CD4-positive, alpha-beta T cell treated with Interleukin-12 subunit alpha and Interleukin-12 subunit beta, for 1 hour (primary cell): ENCODE measurements around the gene YIPF1.
"Not testable (repeated sequence)": the region's sequence is repeated elsewhere in the genome, so short reads cannot be mapped to it uniquely, and the experiment has no call there.

ENCODE experiments used
- DNase-seq: peaks from one replicate; pipeline ENCODE4 v3.0.0-alpha.2; 2020

The YIPF1 gene

DNA sequence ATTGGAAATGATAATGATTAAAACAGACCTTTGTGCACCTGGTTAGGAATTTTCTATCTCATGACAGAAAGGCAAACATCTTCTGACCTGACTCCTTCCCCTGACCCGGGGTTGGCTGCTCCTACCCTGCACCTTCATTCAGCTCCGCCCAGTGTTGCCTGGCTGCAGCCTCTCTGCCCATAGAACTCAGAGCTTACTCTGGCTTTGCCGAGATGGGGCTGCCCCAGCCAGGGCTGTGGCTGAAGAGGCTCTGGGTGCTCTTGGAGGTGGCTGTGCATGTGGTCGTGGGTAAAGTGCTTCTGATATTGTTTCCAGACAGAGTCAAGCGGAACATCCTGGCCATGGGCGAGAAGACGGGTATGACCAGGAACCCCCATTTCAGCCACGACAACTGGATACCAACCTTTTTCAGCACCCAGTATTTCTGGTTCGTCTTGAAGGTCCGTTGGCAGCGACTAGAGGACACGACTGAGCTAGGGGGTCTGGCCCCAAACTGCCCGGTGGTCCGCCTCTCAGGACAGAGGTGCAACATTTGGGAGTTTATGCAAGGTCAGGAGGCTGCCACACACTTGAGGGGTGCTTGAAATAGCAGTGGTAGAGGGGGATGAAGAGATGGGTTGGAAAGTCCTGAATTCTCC is 4.5 kb upstream of the YIPF1 start, which contains the start of gene DIO1:
Gene DIO1, plus strand, starts transcription at position 189 of the 638 bp plus-strand sequence. Its CDS starts 24 bp downstream, at position 213.
- no peak for DNase-seq

DNA sequence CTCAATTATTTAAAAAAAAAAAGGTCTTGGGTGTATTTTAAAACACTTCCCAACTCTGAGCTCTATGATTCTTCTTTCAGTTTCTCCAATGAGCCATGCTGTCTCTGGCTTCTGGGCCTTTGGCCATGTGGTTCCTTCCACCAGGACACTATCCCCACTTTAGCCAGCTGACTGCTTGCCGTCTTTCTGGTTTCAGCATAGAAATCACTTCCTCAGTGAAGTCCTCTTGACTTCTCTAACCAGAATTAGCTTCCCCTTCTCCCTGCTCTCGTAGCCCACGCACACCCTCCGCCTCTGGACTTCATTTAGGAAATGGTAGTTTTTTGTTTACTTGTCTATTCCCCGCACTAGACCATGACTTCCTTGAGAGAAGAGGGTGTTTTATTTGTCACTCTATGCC is 3.3 kb upstream of the YIPF1 start:
- DNase-seq = no peak

DNA sequence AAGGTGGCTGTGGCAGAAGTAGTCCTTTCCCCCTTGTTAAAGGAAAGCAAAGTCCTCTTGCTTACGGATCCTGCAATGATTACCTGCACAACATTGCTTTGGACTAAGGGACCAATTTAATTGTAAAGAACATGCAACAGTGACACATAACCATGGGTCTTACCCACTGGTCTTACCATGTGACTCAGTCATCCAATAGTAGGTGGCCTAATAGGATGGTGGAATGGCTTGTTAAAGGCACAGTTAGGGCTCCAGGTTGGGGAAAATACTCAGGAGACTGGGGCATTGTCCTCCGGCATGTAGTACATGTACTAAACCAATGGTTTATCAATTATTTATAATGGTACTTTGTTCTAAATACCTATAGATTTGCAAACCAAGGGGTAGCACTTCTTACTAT is 2.1 kb upstream of the YIPF1 start:
- DNase-seq = no peak

DNA sequence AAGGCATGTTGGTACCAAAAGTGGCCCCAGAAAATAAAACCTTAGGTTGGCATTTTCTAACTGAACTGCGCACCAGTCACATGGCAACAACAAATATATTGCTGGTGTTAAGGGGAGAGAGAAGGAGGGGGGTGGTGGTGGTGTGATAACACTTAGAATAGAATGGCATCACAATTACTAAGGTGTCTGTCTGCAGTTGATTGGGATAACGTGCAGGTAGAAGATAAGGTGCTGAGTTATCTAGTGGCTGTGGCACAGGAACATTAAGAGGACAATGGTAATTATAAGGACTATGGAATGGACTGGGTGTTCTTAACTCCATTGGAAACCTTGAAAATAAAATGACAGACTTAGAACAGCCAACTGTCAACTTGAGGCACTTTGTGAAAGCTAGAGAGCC is 1.4 kb upstream of the YIPF1 start:
- DNase-seq = no peak

DNA sequence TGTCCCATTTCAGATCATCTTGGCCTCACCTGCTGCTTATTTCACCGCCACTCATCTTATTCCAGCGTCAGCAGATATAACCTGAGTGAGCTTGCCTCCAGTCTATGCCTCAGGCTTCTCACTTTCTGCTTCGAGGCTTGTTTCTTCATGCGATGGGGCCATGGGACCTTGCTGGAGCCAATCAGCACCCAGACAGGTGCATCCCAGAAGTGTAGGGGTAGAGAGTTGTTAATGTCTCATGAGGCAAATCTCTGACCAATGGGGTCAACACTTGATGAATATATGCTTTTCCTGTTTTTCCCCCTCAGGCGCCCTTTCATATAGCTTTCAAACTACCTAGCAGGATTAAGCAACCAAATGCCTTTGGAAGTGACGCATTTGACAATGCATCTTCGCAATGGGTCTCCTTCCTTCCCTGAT is 935 bp upstream of the YIPF1 start:
- no peak for DNase-seq

DNA sequence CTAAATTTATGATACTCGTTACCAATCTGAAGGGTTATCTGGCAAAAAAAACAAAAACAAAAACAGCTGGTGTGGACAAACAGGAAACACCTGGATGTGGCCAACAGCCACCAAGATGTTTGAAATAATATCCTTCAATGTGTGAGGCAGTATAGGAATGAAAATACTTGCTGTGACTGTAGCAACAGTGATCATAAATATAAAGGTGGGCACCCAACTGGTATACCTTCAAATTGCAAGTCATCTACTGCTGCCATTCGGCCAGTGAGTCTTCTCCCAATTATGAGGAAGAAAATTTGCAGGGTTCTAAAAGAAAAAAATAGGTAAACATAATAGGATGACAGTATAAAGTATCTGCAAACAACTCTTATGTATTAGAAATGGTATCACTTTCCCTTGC is 916 bp downstream of the YIPF1 start:
- DNase-seq = no peak

DNA sequence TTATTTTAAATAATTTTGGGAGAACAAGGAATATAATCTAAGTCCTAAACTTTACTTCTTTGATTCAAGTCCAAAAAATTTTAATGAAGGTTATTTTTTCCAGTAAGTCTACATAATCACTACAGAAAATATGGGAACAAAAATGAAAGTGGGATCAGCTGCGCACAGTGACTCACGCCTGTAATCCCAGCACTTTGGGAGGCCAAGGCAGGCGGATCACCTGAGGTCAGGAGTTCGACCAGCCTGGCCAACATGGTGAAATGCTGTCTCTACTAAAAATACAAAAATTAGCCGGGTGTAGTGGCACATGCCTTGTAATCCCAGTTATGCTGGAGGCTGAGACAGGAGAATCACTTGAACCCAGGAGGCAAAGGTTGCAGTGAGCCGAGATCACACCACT is 6.0 kb downstream of the YIPF1 start:
- not testable (repeated sequence) for DNase-seq

DNA sequence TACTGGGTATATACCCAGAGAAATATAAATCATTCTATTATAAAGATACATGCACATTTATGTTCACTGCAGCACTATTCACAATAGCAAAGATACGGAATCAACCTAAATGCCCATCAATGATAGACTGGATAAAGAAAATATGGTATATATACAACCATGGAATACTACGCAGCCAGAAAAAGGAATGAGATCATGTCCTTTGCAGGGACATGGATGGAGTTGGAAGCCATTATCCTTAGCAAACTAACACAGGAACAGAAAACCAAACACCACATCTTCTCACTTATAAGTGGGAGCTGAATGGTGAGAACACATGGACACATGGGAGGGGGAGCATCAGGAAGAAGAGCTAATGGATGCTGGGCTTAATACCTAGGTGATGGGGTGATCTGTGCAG is 7.7 kb downstream of the YIPF1 start:
- DNase-seq = not testable (repeated sequence)

DNA sequence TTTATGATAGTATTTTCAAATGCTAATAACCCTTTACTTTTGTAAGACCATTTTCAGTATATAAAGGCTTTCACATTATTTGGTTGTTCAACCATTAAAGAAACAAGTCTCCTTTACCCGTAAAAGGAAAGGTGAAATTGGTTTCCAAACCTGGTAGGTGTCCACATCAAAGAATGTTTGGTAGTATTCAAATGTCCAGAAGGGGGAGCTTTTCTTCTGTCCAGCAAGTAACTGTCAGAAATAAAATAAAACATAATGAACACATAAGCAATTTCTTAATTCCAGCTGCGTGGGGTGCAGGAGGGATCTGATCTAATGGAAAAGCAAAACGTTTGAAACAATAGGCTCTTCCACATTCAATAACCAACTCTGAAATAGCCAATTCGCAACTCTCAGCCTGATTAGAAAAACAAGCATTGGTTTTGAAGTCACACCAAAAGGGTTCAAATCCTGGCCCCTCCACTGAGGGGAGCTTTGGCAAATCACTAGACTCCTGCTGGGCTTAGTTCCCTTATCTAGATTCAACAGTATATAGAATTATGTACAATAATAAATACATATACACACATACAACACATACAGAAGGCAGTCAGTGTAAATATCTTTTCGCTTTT is 11.0 kb downstream of the YIPF1 start:
- DNase-seq = peak; percentile 53

DNA sequence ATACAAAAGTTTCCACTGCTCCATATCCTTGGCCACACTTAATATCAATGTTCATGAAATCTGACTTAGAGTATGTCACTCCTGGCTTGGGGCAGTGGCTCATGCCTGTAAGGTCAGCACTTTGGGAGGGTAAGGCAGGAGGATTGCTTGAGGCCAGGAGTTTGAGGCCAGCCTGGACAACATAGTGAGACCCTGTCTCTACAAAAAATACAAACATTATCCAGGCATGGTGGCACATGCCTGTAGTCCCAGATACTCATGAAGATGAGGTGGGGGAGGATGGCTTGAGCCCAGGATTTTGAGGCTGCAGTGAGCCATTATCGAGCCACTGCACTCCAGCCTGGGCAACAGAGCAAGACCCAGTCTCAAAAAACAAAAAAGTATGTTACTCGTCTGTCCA is 14.4 kb downstream of the YIPF1 start:
- not testable (repeated sequence) for DNase-seq

DNA sequence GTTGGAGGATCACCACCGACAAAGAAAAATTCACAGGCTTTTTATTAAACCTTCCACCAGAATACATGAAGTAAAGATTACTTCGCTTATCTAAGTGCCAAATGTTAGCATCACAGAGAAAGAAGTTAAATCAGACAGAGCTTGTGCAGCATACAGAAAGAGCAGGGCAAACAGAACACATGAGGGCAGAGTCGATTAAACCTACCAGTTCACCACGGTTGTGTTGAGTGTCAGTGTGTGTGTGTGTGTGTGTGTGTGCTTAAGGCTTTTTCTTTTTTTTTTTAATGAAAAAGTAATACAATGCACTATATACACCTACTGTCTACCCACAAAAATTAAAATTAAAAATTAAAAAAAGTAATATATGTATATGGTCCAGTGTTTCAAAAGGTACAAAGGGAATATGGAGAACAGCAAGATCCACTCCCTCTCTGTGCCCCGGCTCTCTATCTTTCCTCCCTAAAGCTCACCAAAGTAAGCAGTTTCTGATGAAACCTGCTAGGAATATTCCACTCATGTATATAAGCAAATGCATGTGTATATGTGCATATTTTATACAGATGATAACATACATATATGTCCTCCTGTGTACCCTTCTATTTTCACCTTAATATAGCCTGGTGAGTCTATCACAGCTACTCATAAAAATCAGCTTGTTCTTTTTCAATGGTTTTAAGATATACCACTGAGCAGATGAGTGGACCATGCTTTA is 17.7 kb downstream of the YIPF1 start:
- DNase-seq = no peak

DNA sequence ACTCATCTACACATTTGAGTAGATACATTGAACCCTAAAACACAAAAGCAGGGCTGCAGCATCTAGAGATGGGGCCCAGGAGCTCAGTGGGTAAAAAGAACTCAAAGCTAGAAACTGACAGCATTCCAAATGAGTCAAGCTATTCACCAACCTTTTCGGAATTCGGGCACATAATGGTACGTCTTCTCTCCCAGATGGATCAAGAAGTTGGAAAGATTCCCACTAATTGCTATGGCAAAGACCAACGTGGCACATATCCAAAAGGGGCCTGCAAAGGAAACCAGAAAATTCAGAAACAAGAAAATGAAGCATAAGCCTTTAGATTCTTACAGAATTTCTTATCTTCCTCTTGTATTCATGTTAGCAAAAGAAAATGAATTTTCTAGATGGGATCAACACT is 18.4 kb downstream of the YIPF1 start:
- DNase-seq = no peak

DNA sequence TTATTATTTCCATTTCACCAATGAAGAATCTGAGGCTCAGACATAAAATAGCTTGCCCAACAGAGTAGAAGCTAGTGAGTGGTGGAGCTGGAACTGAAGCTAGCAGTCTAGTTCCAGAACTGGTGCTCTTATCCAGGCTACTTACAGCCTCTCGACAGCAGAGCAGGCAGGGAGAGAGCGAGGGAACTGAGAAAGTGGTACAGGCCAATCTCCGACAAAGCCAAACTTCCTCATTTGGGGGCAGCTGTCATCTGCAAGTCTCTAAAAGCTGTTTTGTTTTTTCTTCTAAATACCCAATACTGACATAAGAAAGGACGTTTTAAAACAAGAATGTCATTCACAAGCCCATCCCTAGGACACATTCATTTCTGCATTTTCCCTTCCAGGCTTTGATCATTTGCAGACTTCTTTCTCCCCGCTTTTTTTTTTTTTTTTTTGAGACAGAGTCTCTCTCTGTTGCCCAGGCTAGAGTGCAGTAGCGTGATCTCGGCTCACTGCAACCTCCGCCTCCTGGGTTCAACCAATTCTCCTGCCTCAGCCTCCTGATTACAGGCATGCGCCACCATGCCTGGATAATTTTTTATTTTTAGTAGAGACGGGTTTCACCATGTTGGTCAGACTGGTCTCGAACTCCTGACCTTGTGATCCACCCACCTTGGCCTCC is 20.0 kb downstream of the YIPF1 start:
- no peak for DNase-seq

DNA sequence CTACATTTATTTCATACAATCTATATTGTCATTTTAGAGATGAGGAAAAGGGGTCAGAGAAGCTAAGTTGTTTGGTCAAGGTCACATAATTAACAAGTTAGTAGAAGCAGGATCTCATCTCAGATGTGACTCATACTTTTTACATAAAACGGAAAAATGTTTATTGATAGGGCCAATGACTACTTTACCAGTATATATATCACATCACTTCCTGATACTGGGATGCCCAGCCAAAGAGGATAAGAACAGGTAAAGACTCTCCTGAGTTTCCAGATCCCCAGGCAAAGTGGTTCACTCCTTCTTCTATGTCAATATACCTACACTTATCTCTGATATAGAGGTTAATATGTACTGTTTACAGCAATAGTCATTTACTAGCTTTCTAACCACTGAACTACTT is 21.0 kb downstream of the YIPF1 start:
- no peak for DNase-seq

DNA sequence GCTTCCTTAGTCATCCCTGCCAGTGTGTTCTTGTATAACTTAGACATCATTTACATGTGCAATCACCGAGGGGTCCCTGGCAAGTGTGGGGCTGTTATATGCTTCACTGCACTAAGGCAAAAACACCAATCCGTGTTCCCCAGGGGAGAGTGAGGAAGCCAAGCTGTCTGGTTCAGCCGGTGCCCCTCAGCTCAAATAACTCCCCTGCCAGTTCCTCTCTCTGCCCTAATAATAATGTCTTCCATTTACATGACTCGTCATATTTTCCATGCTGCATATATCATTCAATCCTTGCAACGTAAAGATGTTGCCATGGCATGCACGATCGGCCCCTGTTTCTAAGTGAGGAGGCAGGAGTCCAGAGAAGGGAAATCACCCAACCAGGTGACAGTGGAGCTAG is 27.1 kb downstream of the YIPF1 start:
- no peak for DNase-seq

DNA sequence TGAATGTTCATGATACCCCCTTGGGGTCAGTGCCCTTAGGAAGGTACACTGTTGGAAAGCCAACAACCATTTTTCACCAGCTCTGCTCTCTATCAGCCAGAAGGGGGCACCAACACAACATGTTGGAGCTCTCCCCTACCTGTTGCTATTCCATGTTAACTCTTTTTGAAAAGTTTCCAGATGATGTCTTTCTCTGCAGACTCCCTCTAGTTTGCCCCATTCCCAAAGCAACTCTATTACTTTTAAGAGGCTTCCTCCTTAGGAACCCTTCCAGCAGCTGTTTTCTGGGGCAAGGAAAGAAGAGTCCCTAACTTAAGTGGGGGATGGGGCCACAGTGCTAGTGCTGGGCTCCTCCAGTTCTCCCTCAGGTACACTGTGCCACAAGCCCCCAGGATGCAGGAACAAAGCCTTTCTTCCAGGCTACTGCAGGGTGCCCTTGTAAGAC is 28.6 kb downstream of the YIPF1 start:
- DNase-seq = peak; percentile 61

DNA sequence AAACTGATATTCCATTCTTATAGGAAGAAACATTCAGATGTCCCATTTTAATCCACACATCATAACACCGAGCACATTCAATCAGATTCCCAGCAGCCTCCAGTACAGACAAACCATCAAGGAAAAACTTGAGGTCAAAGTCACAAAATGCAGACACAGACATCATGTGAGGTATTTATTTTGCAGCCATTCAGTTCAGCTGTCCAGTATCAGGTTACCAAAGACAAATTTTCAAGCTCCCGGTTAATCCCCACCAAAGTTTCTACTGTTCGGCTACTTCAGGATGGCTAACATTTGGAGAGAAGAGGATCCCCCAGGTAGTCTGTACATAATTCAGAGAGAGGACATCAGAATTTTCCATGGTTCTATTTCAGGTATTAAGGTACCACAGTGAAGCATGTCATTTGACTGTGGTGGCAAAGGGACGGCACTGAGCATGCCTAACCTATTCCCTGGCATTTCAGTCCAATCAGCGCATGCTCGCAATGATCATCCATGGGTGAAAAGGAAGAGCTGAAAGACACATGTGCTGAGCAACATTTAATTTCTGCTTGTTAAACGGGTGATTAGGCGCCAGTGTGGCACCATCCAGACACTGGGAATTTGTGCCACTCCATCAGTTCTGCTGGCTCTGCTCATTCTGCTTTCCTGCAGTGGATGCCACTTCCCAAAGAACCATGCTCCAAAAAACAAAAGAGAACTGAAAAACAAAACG is 37.9 kb downstream of the YIPF1 start:
- DNase-seq = no peak

DNA sequence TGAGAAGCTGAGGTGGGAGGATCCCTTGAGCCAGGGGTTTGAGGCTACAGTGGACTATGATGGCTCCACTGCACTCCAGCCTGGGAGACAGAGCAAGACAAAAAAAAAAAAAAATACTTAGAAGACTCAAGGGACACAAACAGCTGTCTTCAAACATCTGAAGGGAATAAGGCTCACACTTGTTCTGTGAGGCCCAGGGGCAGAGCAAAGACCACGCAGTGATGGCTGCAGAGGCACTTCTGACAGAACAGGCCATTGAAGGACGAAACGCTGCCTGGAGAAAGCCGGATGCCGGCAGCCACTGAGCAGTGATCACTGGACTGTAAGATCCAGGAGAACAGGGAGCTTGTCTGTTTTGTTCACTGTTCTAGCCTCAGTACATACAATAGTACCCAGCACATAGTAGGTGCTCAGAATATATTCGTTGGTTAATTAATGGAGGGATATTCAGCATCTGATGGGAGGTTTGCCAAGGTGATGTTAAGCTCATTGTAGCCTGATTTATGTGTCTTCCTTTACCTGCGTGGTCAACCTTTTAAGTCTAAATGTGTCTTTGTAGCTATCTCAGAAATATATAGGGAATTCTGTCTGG is 39.4 kb downstream of the YIPF1 start:
- no peak for DNase-seq

DNA sequence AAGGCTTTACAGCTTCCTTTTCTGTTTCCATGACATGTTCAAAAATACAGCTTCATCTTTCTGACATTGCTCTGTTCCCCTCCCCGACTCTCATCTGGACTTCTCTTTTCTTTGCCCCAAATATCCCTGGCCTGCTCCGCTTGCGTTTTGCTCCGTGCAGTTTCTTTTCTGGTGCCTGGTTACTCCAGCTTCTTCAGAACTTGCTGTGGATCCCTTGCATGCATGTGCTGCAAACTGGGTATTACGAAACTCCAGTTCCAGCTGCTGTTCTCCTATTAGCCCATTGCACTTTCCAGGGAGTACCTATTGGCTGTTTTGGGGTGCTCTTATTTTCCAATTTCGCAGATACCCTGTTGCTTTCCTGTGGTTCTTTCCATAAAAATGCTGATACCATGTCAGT is 41.6 kb downstream of the YIPF1 start:
- no peak for DNase-seq

DNA sequence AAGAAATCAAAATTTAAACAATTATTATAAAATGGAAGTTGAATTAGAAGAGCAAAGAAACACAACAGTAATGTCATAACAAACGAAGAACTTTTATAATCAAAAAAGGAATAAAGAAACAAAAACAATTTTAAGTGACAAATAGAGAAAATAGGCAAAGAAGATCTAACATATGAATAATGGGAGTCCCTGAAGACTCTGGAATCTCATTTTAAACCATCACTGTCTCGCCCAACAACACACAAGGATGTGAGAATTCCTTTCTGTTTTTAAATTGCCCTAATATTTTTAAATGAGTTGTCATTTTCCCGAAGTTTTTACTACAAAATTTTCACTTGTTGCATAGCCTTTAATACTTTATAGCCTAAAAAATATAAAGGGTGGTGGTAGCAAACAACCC is 47.2 kb downstream of the YIPF1 start:
- no peak for DNase-seq

DNA sequence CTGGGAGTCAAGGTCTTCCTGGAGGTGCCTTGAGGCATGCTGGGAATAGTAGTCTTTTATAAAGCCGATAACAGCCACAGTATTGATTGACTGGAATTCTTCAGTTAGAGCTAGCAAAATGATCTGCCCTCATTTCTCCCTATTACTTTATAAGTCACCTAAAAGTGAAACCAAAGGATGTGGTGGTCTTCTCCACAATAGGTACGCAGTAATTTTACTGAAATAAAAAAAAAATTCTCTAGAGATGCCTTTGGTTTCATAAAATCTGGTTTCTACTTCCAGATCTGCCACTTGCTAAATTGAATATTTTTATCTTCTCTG is 51.0 kb downstream of the YIPF1 start:
- DNase-seq = no peak

DNA sequence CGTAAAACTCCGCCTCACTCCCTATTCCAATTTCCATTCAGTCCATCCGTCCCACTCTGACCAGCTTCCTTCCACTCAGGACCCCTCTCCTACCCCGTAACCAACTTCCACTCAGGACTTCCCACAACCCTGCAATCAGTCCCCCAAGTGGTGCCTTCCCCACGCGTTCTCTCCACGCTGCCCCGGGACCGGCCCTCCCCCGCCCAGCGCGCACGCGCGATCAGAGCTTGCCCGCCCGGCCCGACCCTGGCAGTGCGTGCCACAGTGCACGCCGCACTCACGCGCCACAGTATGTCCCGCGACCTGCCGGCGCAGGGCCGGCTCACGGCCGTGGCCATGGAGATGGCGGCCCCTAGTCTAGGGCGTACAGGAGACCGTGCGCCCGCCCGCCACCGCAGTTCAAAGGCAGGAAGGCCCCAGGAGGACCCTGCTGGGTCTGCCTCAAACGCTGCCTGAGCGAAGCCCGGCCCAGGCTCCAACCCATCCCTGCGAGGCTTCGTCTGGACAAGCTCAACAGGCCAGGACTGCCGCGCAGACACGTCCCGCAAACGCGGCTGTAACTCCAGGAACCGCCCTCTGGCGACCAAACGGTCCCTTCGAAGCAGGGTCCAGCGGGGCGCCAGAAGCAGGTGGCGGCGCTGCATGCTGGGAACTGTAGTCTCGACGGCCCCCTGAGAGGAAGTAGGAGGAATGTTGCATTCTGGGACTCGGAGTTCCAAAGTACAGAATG is 51.5 kb downstream of the YIPF1 start, which contains the start of gene NDC1:
Gene NDC1, minus strand, starts transcription at position 373 of the 730 bp plus-strand sequence. Its CDS starts 35 bp downstream, at position 338.
- peak; percentile 93 for DNase-seq
